Measurements from ENCODE around the gene SORBS1. TPM values are rescaled to one million over a fixed set of nuclear protein-coding genes. Genes with fewer than 3 reads are reported as not detected.

Gene SORBS1
- total RNA-seq, 6 experiments from 2014 or later, result 0.05 to 0.26 (median 0.18) TPM

- H3K4me1 Mint-ChIP-seq (ENCODE audit: low read depth), result no peaks in the 10 kb centered on the region
- H3K27me3 Mint-ChIP-seq (ENCODE audit: insufficient read depth), result peaks cover 19% of the 10 kb centered on the region
- no peak overlapping the region for H3K4me3 Mint-ChIP-seq
- DNase-seq, result no peak
- no peak for TF ChIP-seq CTCF (IDR thresholded peaks at IDR 0.05)
- H3K9me3 Mint-ChIP-seq, result no peaks in the 10 kb centered on the region
- no peak overlapping the region for H3K27ac Mint-ChIP-seq
- H3K36me3 Mint-ChIP-seq (ENCODE audit: low read depth), result no peaks in the 10 kb centered on the region
Observed at GRCh38 chr10:95540514-95541052, 20.6 kb downstream of the SORBS1 start.

- no peak for TF ChIP-seq CTCF (IDR thresholded peaks at IDR 0.05)
- Mint-ChIP-seq H3K27me3 (ENCODE audit: insufficient read depth) (peaks cover 19% of the 10 kb centered on the region), H3K36me3 (ENCODE audit: low read depth) (no peaks in the 10 kb centered on the region), H3K4me3 (no peak overlapping the region), H3K27ac (no peak overlapping the region), H3K4me1 (ENCODE audit: low read depth) (no peaks in the 10 kb centered on the region), H3K9me3 (no peaks in the 10 kb centered on the region)
- no peak for DNase-seq
Observed at GRCh38 chr10:95539560-95540284, 21.4 kb downstream of the SORBS1 start.

GRCh38 chr10:95538412-95538811 is 22.8 kb downstream of the SORBS1 start:
- no peaks in the 10 kb centered on the region for H3K9me3 Mint-ChIP-seq
- no peak overlapping the region for H3K4me3 Mint-ChIP-seq
- no peak for TF ChIP-seq CTCF (IDR thresholded peaks at IDR 0.05)
- no peaks in the 10 kb centered on the region for H3K36me3 Mint-ChIP-seq (ENCODE audit: low read depth)
- H3K4me1 Mint-ChIP-seq (ENCODE audit: low read depth), result no peaks in the 10 kb centered on the region
- H3K27me3 Mint-ChIP-seq (ENCODE audit: insufficient read depth), result peaks cover 15% of the 10 kb centered on the region
- H3K27ac Mint-ChIP-seq, result no peak overlapping the region
- DNase-seq, result no peak

- no peak for TF ChIP-seq CTCF (IDR thresholded peaks at IDR 0.05)
- Mint-ChIP-seq H3K27ac (no peak overlapping the region), H3K36me3 (ENCODE audit: low read depth) (no peaks in the 10 kb centered on the region), H3K9me3 (no peaks in the 10 kb centered on the region), H3K27me3 (ENCODE audit: insufficient read depth) (peaks cover 15% of the 10 kb centered on the region), H3K4me1 (ENCODE audit: low read depth) (no peaks in the 10 kb centered on the region), H3K4me3 (no peak overlapping the region)
- no peak for DNase-seq
Observed at GRCh38 chr10:95537542-95537927, 23.6 kb downstream of the SORBS1 start.

GRCh38 chr10:95536894-95537541 is 24.2 kb downstream of the SORBS1 start:
- Mint-ChIP-seq H3K36me3 (ENCODE audit: low read depth) (no peaks in the 10 kb centered on the region), H3K27ac (no peak overlapping the region), H3K4me3 (no peak overlapping the region), H3K4me1 (ENCODE audit: low read depth) (no peaks in the 10 kb centered on the region), H3K27me3 (ENCODE audit: insufficient read depth) (peaks cover 15% of the 10 kb centered on the region), H3K9me3 (no peaks in the 10 kb centered on the region)
- TF ChIP-seq CTCF (IDR thresholded peaks at IDR 0.05), result no peak
- no peak for DNase-seq

Measured in HFFc6 (cell line).